NCI-H2029 (cell line): Measurements from ENCODE around the gene ZNF804B.

ENCODE experiments used
- DNase-seq: peaks from one replicate; lab custom pipeline; 2025; lab: John Stamatoyannopoulos, UW

Gene ZNF804B

DNA sequence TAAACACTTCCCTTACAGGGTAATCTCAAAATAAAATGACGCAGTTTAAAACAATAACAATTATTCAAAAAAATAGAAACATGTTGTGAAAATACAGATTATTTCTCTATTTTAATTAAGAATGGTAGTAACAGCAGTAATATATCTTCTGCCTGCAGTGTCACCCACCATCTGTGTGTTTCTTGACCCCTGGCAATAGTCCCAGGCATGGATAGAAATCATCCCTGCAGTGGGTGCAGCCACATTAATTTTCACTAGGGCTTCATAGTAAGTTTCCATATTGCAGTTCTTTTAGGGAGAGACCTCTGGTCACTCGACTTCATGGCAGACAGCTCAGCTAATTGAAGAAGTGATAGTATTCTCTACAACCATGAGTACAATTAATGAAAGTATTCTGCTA is 506.1 kb downstream of the ZNF804B start:
- no peak for DNase-seq

DNA sequence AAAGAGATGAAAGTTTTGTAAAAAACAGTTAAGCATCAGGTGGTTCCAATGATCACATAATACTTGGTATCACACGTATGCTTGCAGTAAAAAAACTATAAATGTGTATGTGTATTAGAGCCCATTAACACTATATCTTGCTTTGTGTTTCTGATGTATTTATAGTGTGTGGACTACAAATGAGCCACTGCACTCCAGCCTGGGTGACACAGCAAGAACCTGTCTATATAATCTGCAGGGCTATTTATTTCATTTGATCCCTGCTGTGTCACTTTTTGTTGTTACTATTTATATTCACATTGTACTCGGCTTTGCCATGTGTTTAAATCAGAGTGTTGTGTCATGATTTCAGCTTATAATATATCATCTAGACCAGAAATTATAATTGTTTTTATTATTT is 523.8 kb downstream of the ZNF804B start:
- DNase-seq, result no peak

DNA sequence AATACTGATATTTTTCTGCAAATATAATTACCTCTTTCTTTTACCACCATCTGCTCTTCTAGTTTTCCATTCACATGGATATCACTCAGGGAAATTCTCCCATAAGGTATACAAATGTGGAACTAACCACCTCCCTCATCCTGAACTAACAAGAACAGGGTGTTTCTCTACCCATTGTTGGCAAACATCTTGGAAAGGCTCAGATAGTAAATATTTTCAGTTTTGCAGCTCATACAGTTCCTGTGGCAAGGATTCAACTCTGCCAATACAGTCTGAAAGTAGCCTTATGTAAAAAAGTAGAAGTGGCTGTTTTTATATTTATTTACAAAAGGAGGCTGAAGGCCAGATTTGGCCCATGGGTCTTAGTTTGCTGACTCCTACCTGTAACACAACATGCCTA is 549.0 kb downstream of the ZNF804B start:
- DNase-seq, result no peak

DNA sequence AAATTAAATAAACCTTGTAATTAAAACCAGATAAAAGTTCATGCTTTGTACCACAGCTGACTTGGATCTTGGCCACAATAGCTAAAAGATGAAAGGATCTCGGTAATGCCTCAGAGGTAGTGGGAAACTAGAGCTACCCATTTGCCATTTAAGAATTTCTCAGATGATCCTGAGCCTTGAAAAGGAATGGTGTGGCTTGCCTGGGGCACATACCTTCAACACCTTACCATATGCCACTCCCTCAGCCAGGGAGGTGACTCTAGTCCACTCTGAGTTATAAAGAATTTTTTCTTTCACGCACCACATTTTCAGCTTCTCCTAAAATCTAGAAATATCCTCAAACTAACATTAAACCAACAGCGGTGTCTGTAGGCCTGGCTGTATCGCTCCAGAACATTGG is 552.4 kb downstream of the ZNF804B start:
- no peak for DNase-seq

DNA sequence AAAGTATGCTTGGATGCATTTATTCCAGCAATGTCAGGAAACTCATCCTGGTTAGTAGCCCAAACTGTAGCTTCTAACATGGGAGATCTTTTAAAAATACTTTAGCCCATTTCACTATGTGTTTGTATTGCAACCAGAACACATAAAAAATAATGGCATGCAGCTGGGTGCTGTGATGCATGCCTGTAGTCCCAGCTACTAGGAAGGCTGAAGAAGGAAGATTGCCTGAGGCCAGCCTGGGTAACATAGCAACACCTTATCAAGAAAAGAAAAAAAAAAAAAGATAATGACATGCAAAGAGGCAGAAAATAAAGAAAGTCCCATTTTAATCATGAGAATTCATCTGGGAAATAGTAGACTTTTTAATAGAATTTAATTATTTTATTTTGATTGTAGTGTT is 553.1 kb downstream of the ZNF804B start:
- DNase-seq, result no peak

DNA sequence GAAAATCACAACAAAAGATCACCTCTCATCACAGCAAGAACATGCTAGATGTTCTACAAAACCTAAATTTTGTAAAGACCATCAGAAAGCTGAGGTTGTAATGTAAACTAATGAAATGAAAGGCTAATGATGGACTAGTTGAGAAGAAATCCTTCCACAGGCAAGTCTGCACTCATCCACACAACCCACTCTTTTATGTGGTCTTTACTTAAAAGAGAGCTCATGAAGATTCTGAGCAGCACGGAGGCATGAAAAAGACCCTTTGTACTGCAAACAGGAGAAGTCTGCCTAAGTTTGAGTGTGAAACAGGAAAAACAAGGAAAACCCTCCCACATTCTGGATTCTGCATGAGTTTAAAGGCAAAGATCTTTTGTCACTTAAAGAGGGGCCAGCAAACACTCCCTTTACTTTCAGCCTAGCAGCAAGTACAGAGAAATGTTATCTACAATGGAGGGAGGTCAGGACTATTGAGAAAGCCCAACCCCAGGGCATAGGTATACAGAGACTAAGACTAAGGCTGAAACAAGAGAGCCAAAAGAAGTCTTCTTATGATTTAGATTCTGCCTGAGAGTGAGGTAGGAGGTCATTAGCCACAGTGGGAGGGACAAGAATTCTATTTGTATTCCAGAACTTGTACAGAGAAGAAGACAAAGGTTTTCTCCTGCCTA is 557.2 kb downstream of the ZNF804B start:
- no peak for DNase-seq

DNA sequence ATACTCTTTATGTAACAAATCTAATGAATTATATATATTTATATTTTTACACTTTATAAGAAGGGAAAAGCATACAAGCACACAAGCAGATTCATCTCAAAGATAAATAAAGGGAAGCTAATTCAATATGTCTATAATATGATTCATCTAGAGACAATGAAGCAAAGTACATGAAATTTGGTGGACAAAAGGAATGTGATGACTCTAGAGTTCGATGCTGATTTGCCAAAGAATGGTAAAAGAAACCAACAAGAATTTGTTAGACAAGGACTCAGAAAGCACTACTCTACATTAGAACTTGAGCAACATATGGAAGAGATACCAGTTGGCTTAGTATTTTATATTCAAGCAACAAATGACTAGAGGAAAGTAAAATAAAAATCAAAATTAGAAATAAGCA is 572.5 kb downstream of the ZNF804B start:
- no peak for DNase-seq

DNA sequence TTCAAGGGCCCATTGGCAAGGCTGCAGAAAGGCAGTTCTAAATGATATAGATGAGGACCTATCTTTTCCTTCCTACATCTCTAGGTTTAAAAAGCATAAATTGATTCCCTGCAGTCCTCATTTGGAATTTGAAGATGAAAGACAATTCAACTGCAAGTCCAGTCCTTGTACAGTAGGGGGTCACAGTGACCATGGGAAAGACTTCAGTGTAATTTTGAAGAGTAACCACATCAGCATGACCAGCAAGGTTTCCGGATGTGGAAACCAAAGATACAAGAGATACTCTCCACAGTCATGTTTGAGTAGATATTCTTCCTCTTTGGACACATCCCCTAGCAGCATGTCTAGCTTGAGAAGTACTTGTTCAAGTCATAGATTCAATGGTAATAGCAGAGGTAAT is 575.3 kb downstream of the ZNF804B start:
- DNase-seq, result no peak

DNA sequence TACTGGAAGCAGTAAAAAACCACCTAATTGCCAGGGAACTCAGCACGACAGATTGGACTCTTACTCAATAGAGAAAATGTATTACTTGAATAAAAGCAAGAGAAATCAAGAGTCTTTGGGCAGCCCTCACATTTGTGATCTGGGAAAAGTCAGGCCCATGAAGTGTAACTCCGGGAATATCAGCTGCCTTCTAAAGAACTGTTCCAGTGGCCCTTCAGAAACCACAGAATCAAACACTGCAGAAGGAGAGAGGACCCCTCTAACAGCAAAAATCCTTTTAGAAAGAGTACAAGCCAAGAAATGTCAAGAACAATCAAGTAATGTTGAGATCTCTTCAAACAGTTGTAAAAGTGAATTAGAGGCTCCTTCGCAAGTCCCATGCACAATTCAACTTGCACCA is 576.0 kb downstream of the ZNF804B start:
- no peak for DNase-seq

DNA sequence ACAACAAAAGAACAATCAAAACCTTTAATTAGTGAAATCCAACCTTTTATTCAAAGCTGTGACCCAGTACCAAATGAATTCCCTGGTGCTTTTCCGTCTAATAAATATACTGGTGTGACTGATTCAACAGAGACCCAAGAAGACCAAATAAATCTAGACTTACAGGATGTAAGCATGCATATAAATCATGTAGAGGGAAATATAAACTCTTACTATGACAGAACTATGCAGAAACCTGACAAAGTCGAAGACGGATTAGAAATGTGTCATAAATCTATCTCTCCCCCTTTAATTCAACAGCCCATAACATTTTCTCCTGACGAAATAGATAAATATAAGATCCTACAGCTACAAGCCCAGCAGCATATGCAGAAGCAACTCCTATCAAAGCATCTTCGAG is 576.6 kb downstream of the ZNF804B start:
- DNase-seq, result no peak

DNA sequence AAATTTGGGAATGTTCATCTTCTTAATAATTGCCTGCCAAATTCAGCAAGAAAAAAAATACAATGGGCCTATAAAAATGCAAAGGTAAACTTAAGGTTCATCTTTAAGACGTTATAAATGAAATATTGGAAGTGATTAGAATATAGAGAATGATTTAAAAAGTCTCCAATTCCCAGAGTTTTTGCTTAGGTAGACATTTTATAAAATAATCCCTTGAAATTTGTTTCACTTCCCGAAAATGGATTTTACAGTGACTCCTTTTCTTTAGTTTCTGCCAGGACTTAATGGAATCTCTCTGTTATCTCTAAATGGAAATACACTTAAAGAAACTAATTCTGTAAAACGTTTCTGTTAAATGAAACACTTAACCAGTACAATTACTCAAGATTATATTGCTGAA is 580.2 kb downstream of the ZNF804B start:
- DNase-seq, result no peak

DNA sequence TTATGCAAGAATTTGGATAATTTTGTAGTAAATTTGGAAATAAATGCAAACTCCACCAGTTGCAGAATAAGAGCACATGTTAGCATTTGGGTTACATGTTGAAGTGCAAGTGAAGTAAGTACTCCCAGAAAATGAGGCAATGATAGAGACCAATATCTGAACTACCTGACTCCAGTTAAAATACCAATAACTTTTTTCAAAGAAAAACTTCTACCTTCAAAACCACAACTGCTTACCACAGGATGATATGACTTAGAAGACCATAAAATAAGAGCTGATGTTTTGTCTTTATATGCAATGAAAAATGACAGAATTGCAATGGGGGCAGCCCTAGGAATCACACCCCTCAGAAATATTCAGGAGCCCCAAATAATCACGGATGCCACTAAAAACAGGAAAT is 597.6 kb downstream of the ZNF804B start:
- no peak for DNase-seq

DNA sequence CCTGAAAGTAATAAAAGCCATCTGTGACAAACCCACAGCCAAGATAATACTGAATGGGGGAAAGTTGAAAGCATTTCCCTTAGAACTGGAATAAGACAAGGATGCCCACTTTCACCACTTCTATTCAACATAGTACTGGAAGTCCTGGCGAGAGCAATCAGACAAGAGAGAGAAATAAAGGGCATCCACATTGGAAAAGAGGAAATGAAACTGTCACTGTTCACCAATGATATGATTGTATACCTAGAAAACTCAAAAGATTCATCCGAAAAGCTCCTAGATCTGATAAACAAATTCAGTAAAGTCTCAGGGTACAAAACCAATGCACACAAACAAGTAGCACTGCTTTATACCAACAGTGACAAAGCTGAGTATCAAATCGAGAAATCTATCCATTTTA is 617.7 kb downstream of the ZNF804B start:
- no peak for DNase-seq

DNA sequence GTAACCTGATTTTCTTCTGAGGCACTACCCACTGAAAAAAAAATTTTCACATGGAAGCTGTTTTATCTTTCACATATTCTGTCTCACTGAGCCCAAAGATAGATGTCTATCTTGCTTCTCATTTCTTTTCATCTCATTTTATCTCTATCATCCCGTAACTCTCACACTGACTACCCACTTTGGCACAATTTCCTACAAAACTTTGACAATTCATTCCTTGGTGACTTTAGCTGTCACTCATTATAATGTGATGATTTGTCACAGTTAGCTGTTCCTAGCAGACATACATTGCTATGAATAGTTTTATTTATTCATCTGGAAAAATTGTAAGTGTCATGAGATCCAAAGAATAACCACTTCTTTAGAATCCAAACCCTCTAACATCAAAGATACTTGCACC is 625.9 kb downstream of the ZNF804B start:
- no peak for DNase-seq
